Aorta (tissue), 5 donors: ENCODE results near the gene GPR153. TPM values are rescaled to one million over a fixed set of nuclear protein-coding genes. Genes with fewer than 3 reads are reported as not detected.

Experiments used
- ATAC-seq: fragments of 200-7000 bp; cut with Tn5 transposase; one replicate; pipeline ENCODE4 v1.9.1; 2022; ENCODE audit warnings: moderate library complexity; ENCODE audit not compliant: low FRiP score
- DNase-seq, 2 donors: peaks; one replicate each; pipeline ENCODE4 v3.0.0-alpha.2; 2020
- H3K27ac ChIP-seq, 2 donors: one replicate each; pipeline ENCODE4 v1.5.1; 2013; ENCODE audit warnings: low read length in 2 of 2, mild to moderate bottlenecking in 2 of 2, moderate library complexity in 2 of 2, control low read depth in 1 of 2, inconsistent platforms in 1 of 2, low read depth in 1 of 2
- H3K27me3 ChIP-seq, 2 donors: one replicate each; pipeline ENCODE4 v1.6.1; 2013; ENCODE audit warnings: control low read depth in 1 of 2, low read length in 1 of 2, mild to moderate bottlenecking in 1 of 2, moderate library complexity in 1 of 2; ENCODE audit not compliant: insufficient read depth in 2 of 2, control insufficient read depth in 1 of 2
- H3K36me3 ChIP-seq, 2 donors: one replicate each; pipeline ENCODE4 v1.6.1; 2013; ENCODE audit warnings: control low read depth in 1 of 2, low read length in 1 of 2, mild to moderate bottlenecking in 1 of 2; ENCODE audit not compliant: insufficient read depth in 2 of 2, control insufficient read depth in 1 of 2
- H3K4me1 ChIP-seq, 2 donors: one replicate each; pipeline ENCODE4 v1.6.1; 2013; ENCODE audit warnings: low read length in 2 of 2, control low read depth in 1 of 2, mild to moderate bottlenecking in 1 of 2, moderate library complexity in 1 of 2; ENCODE audit not compliant: insufficient read depth in 2 of 2, control insufficient read depth in 1 of 2
- H3K4me3 ChIP-seq, 2 donors: one replicate each; pipeline ENCODE4 v1.5.1; 2013; ENCODE audit warnings: low read length in 2 of 2, control low read depth in 1 of 2, mild to moderate bottlenecking in 1 of 2
- H3K9me3 ChIP-seq: one replicate; pipeline ENCODE4 v1.6.1; 2013; ENCODE audit warnings: mild to moderate bottlenecking, low read length; ENCODE audit not compliant: control insufficient read depth
- WGBS, 2 donors: extraction: QIAGEN DNeasy Blood & Tissue Kit; methylation state at CpG; one replicate each; pipeline ENCODE4 v1.1.7; 2013; 5-methylcytosine and 5-hydroxymethylcytosine counted together
- intact Hi-C, 2 donors: fragments of 100-400 bp; cut with DNase I; formaldehyde crosslinking; loops; one replicate each; pipeline versions ENCODE4 v1.14.2 to v1.15.0; 2022
- polyA plus RNA-seq, 2 donors: library from polyadenylated mRNA; stranded (reverse); fragments of 200-250 nt; gene quantifications; one replicate each; pipeline ENCODE4 v1.2.3, GENCODE V29; 2013
- total RNA-seq, 2 donors: library from RNA; stranded (reverse); fragmentation: NEBNext Ultra II Directional; extraction: Animal tissue kit (Norgen Biotek cat#: 25700); gene quantifications; one replicate each; pipeline ENCODE4 v1.2.1, GENCODE V29; 2021
- donor health status: healthy with polysubstance abuse.
- donor health status: Bipolar disorder and iron deficiency.
- donor health status: DM: no; HTN: no; CAD: no.
- donor health status: DM: no; HTN: no; CAD: no.
- donor health status: DM: yes; HTN: yes; CAD: no.

The GPR153 gene
- total and polyA plus RNA-seq, 4 donors, result 3.7 to 17.0 (median 4.4) TPM

- H3K9me3 ChIP-seq, result no peaks in the 10 kb centered on the region
- H3K27me3 ChIP-seq, result no peaks in the 10 kb centered on the region
- no peaks in the 10 kb centered on the region for H3K4me1 ChIP-seq
- no peaks in the 10 kb centered on the region for H3K36me3 ChIP-seq
- DNase-seq (peak; percentile 90 to 92), ATAC-seq (peak; percentile 74)
- H3K27ac ChIP-seq, result no peak overlapping the region
- no peak overlapping the region for H3K4me3 ChIP-seq
- 10 to 13% methylated on average over 38 to 46 of the region's 46 CpGs for WGBS, 2 donors
- intact Hi-C loops, result no loop called here
Measured at GRCh38 chr1:6259491-6260362, 1.2 kb downstream of the GPR153 start.

DNA sequence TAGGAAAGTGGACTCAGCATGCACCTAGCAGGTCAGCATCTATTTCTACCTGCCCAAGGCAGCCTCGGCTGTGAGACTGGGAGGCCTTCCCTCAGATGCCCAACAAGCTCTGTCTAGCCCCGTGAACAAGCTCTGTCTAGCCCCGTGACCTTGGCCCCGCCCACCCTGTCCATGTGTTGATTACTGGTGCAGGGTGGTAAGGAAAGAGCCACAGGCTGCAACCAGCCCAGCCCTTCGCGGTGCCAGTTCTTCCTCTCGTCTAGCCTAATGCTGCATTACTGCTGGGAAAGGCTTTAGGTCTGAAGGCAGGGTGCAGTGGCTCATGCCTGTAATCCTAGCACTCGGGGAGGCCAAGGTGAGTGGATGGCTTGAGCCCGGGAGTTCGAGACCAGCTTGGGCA, 2.2 kb downstream of the GPR153 start:
- Histone ChIP-seq H3K36me3 (no peaks in the 10 kb centered on the region), H3K27me3 (no peaks in the 10 kb centered on the region), H3K4me1 (no peaks in the 10 kb centered on the region), H3K9me3 (no peaks in the 10 kb centered on the region), H3K27ac (no peak overlapping the region), H3K4me3 (no peak overlapping the region)
- DNase-seq (no peak), ATAC-seq (no peak)
- 88 to 92% methylated on average over 10 of the region's 10 CpGs for WGBS, 2 donors
- intact Hi-C loops, result no loop called here

DNA sequence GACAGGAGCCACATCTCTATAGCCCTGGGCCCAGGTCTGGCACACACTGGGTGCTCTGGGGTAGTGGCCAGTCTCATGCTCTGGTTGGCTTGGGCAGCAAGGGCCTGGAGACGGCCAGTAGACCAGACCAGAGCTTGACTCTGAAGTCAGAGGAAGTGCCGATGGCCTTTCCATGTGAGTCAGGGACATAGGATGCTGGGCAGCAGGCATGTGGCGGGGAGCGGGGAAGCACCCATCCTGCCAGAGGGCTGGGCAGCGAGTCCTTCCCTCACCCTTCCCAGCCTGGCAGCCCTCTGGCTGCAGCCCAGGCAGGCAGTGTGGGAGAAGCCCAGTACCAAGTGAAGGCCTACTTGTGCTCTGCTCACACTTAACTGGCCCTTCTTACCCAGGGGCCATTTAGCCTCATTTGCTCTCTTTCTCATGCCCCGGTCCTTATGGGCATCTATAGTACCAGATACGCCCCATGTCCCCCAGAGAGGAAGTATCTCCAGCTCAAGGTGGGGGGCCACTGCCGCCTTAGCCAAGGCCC, 3.3 kb downstream of the GPR153 start:
- 86 to 89% methylated on average over 8 of the region's 8 CpGs for WGBS, 2 donors

DNA sequence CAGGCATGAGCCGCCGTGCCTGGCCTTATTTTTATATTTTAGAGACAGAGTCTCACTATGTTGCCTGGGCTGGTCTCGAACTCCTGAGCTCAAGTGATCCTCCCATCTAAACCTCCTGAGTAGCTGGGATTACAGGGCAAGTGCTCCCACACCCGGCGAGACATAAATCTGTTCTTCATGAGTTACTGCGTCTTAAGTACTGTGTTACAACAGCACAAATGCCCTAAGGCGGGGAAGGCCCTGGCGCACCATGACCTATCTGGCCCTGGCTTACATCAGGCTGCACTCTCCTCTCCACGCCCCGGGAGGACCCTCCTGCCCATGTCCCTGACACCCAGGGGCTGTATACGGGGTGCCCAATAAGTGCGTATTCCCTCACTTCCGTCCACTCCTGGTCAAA, 4.3 kb downstream of the GPR153 start:
- intact Hi-C loops, result no loop called here
- Histone ChIP-seq H3K4me1 (no peaks in the 10 kb centered on the region), H3K9me3 (no peaks in the 10 kb centered on the region), H3K27me3 (no peaks in the 10 kb centered on the region), H3K36me3 (no peaks in the 10 kb centered on the region), H3K4me3 (no peak overlapping the region), H3K27ac (no peak overlapping the region)
- 94 to 96% methylated on average over 13 of the region's 13 CpGs for WGBS, 2 donors
- DNase-seq, result no peak
- ATAC-seq, result no peak

More for the DNA sequence above, 3.3 kb downstream of the GPR153 start:
- DNase-seq (no peak), ATAC-seq (no peak)
- Histone ChIP-seq H3K9me3 (no peaks in the 10 kb centered on the region), H3K36me3 (no peaks in the 10 kb centered on the region), H3K27ac (no peak overlapping the region), H3K4me1 (no peaks in the 10 kb centered on the region), H3K4me3 (no peak overlapping the region), H3K27me3 (no peaks in the 10 kb centered on the region)
- intact Hi-C loops, result no loop called here

GRCh38 chr1:6254691-6255090, 6.2 kb downstream of the GPR153 start:
- 93 to 95% methylated on average over 16 of the region's 16 CpGs for WGBS, 2 donors
- Histone ChIP-seq H3K27ac (no peak overlapping the region), H3K36me3 (no peaks in the 10 kb centered on the region), H3K4me1 (no peaks in the 10 kb centered on the region), H3K9me3 (no peaks in the 10 kb centered on the region), H3K27me3 (peaks cover 0 to 2% of the 10 kb centered on the region in 2 donors), H3K4me3 (no peak overlapping the region)
- intact Hi-C loops, result no loop called here
- DNase-seq (no peak), ATAC-seq (no peak)

DNA sequence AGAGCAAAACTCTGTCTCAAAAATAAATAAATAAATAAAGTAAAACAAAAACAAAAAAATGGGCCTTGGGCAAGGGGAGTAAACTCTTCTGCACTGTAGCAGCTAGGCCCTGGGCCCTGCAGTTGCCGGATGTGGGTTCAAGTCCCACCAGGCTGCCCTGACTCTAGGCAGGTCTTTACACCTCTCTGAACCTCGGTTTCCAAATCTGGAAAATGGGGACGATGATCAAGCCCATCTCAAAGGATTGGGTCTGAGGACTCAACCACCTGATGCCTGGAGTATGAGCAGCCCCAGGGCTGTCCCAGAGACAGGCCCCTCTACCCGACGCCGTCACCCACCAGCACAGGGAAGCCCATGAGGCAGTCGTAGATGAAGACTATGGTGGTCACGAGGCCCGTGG, 7.5 kb downstream of the GPR153 start:
- no peaks in the 10 kb centered on the region for H3K36me3 ChIP-seq
- H3K9me3 ChIP-seq, result no peaks in the 10 kb centered on the region
- no peak for ATAC-seq
- DNase-seq, result no peak
- no peak overlapping the region for H3K27ac ChIP-seq
- intact Hi-C loops, result no loop called here
- H3K27me3 ChIP-seq, result peaks cover 0 to 2% of the 10 kb centered on the region in 2 donors
- 96% methylated on average over 9 of the region's 9 CpGs for WGBS, 2 donors
- no peak overlapping the region for H3K4me3 ChIP-seq
- no peaks in the 10 kb centered on the region for H3K4me1 ChIP-seq

- no peaks in the 10 kb centered on the region for H3K36me3 ChIP-seq
- no peaks in the 10 kb centered on the region for H3K9me3 ChIP-seq
- H3K27me3 ChIP-seq, result peaks cover 0 to 2% of the 10 kb centered on the region in 2 donors
- H3K4me1 ChIP-seq, result no peaks in the 10 kb centered on the region
- no peak overlapping the region for H3K27ac ChIP-seq
- no peak overlapping the region for H3K4me3 ChIP-seq
- ATAC-seq (no peak), DNase-seq (no peak)
- intact Hi-C loops, result no loop called here
- 90 to 92% methylated on average over 4 of the region's 4 CpGs for WGBS, 2 donors
Measured at GRCh38 chr1:6252374-6252710, 8.6 kb downstream of the GPR153 start.

- peaks cover 0 to 2% of the 10 kb centered on the region in 2 donors for H3K27me3 ChIP-seq
- no peaks in the 10 kb centered on the region for H3K36me3 ChIP-seq
- H3K27ac ChIP-seq, result no peak overlapping the region
- no peak for DNase-seq
- H3K9me3 ChIP-seq, result no peaks in the 10 kb centered on the region
- no peak overlapping the region for H3K4me3 ChIP-seq
- ATAC-seq, result no peak
- WGBS, 2 donors, result 82 to 90% methylated on average over 15 of the region's 15 CpGs
- H3K4me1 ChIP-seq, result no peaks in the 10 kb centered on the region
- intact Hi-C loops, result no loop called here
Measured at GRCh38 chr1:6251681-6252373, 9.1 kb downstream of the GPR153 start.
